Adipose tissue (tissue), 3 donors: Measurements from ENCODE around the gene CHST11. TPM values are rescaled to one million over a fixed set of nuclear protein-coding genes. Genes with fewer than 3 reads are reported as not detected.

Experiments used
- H3K27ac ChIP-seq: one replicate; pipeline ENCODE4 v1.5.1; 2013; ENCODE audit warnings: low read depth, low read length
- WGBS, 3 donors: extraction: QIAGEN DNeasy Blood & Tissue Kit; methylation state at CpG; one replicate each; pipeline ENCODE4 v1.1.7; 2013; 5-methylcytosine and 5-hydroxymethylcytosine counted together
- polyA plus RNA-seq, 3 donors: library from polyadenylated mRNA; stranded (reverse); fragments of 200-250 nt; gene quantifications; one replicate each; pipeline ENCODE4 v1.2.3, GENCODE V29; 2013
- donor health status: healthy with polysubstance abuse.
- donor health status: Bipolar disorder and iron deficiency.
- donor health status: healthy.

CHST11 gene
- polyA plus RNA-seq, 3 donors = 2.0 to 6.6 (median 3.6) TPM

- H3K27ac ChIP-seq = no peak overlapping the region
- 80 to 88% (median 87%) methylated on average over 4 of the region's 4 CpGs for WGBS, 3 donors
Measured at GRCh38 chr12:104472748-104473147, 16.0 kb downstream of the CHST11 start.

DNA sequence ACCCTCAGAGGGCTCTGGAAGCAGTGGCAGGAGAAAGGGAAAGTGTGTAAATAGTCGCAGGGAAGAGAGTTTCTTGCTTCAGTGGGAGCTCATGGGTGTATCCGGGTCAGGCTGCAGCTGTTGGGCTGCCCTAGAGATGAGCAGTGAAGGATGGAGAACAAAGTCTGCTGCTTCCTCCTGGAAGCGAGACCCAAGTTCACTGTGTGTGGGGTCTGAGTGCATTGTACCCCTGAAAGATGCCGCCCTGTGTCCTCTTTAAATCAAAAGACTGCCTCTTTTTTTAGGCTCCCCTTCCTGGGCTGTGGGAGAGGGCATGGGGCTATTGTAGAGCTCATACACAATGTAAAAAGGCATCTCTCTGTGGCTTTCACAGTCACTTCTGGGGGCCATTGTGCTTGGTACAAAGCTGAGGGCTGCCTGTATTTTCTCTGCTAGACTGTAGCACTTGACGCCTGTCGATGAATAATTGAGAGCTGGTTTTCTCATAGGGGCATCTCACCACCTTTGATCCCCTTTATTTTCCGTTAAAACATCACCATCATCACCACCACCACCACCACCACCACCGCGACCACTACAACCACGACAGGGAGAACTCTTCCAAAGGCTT lies 16.7 kb downstream of the CHST11 start:
- H3K27ac ChIP-seq = no peak overlapping the region
- WGBS, 3 donors = 54 to 75% (median 56%) methylated on average over 10 of the region's 10 CpGs

GRCh38 chr12:104475271-104475670 lies 18.5 kb downstream of the CHST11 start:
- no peak overlapping the region for H3K27ac ChIP-seq
- WGBS, 3 donors = 44 to 63% (median 54%) methylated on average over 1 of the region's 1 CpG

- WGBS, 3 donors = 54 to 86% (median 54%) methylated on average over 6 of the region's 6 CpGs
Measured at GRCh38 chr12:104477510-104478390, 21.0 kb downstream of the CHST11 start.

GRCh38 chr12:104478396-104479122 lies 21.8 kb downstream of the CHST11 start:
- WGBS, 3 donors = 44 to 82% (median 55%) methylated on average over 8 of the region's 8 CpGs
- H3K27ac ChIP-seq = no peak overlapping the region

More at GRCh38 chr12:104477510-104478390, 21.0 kb downstream of the CHST11 start:
- no peak overlapping the region for H3K27ac ChIP-seq

GRCh38 chr12:104479123-104479662 lies 22.4 kb downstream of the CHST11 start:
- 77 to 92% (median 89%) methylated on average over 3 of the region's 3 CpGs for WGBS, 3 donors
- H3K27ac ChIP-seq = no peak overlapping the region

GRCh38 chr12:104480012-104480411 lies 23.3 kb downstream of the CHST11 start:
- H3K27ac ChIP-seq = no peak overlapping the region
- WGBS, 3 donors = 87 to 94% (median 93%) methylated on average over 3 of the region's 3 CpGs

DNA sequence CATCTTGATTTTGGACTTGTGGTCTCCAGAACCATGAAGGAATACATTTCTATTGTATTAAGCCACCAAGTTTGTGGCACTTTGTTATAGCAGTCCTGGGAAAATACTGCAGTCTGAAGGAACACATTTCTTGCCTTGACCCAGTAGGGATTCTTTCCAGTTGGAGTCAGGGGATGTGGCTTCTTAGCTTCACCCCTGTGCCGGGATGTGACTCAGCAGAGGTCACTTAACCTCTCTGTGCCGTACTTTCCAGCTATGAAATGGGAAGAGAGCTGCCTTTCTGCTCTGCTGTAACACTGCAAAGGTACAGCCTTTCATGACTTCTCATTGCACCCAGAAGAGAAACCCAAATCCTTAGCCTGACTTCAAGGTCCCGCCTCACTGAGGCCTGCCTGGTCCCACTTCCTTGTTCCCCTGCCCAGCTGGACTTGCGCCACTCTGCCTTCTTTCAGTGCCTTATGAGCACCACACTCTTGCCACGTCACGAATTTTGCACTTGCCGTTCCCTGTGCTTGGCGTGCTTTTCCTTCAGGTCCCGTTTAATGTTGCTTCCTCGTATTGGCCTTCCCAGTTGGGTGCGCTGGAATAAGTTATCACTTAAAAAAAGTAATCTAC lies 24.2 kb downstream of the CHST11 start:
- H3K27ac ChIP-seq = no peak overlapping the region
- WGBS, 3 donors = 60 to 95% (median 71%) methylated on average over 11 of the region's 11 CpGs

GRCh38 chr12:104482113-104482512 lies 25.4 kb downstream of the CHST11 start:
- no peak overlapping the region for H3K27ac ChIP-seq
- WGBS, 3 donors = 53 to 85% (median 84%) methylated on average over 4 of the region's 4 CpGs

DNA sequence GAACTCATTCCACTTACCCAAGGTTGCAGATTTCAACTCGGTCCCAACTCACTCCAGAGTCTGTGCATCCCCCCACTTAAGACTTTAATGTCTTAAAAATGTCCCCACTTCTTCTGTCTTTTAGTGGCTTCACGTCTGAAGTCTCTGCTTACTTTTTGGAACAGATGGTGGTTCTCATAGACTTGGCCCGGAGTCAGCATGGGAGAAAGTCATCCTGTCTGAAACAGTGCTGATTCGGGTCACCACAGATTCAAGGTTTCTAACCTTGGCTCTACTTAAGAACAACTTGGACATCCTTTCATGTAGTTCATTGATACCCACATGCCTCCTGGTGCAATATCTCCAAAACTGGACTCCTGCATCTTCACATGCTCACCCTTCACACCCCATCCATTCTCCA lies 26.0 kb downstream of the CHST11 start:
- WGBS, 3 donors = 31 to 76% (median 69%) methylated on average over 4 of the region's 4 CpGs

DNA sequence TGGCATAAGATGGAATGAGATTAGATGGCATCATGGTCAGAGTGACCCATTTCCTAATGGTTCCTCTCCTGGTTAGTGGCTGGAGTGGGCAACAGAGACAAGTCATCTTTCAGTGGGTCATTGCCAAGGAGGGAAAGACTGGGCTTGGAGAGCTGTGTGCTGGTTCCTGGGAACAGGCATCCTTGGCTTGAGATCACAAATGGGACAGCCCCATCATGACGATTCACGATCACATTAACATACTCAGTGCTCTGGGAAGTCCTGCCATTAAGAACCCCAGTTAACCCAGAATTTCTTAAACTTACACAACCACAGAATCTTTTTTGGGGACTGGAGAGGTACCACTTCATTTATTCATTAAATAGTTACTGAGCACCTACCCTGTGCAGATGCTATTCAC lies 27.3 kb downstream of the CHST11 start:
- 90 to 98% (median 92%) methylated on average over 2 of the region's 2 CpGs for WGBS, 3 donors

More for the DNA sequence above, 26.0 kb downstream of the CHST11 start:
- H3K27ac ChIP-seq = no peak overlapping the region

GRCh38 chr12:104485651-104486362 lies 29.1 kb downstream of the CHST11 start:
- WGBS, 3 donors = 61 to 81% (median 65%) methylated on average over 13 of the region's 13 CpGs

More for the DNA sequence above, 27.3 kb downstream of the CHST11 start:
- no peak overlapping the region for H3K27ac ChIP-seq

DNA sequence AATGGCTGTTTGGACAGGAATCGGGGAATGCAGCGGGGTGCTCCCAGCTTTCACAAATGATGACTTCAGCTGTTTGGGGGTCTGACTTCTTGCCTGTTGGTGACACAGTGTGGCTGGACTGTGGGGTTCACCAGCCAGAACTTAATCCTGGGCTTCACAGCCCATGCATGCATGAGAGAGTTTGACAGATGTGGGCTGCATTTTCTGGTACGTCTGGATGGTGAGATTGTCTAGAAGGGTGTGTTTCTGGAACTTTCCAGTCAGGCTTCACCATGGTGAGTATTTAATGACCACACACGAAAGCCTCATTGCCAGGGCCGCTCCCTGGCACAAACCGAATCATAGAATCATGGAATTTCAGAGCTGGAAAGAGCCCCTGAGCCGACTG lies 29.6 kb downstream of the CHST11 start:
- WGBS, 3 donors = 79 to 94% (median 84%) methylated on average over 7 of the region's 7 CpGs
- H3K27ac ChIP-seq = no peak overlapping the region

More at GRCh38 chr12:104485651-104486362, 29.1 kb downstream of the CHST11 start:
- H3K27ac ChIP-seq = no peak overlapping the region

- 57 to 77% (median 76%) methylated on average over 9 of the region's 9 CpGs for WGBS, 3 donors
- no peak overlapping the region for H3K27ac ChIP-seq
Measured at GRCh38 chr12:104486943-104487819, 30.4 kb downstream of the CHST11 start.

DNA sequence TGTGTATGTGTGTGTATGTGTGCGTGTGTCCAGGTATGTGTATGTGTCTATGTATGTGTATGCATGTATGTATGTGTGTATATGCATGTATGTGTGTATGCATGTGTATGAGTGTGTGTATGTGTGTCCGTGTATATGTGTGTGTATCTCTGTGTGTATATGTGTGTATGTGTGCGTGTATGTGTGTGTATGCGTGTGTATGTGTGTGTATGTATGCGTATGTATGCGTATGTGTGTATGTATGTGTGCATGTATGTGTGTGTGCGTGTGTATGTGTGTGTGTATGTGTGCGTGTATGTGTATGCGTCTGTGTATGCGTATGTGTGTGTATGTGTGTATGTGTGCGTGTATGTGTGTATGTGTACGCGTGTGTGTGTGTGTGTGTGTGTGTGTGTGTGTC lies 31.6 kb downstream of the CHST11 start:
- 90 to 94% (median 92%) methylated on average over 13 of the region's 13 CpGs for WGBS, 3 donors

GRCh38 chr12:104490186-104490585 lies 33.4 kb downstream of the CHST11 start:
- no peak overlapping the region for H3K27ac ChIP-seq
- WGBS, 3 donors = 40 to 68% (median 67%) methylated on average over 4 of the region's 4 CpGs

More for the DNA sequence above, 31.6 kb downstream of the CHST11 start:
- no peak overlapping the region for H3K27ac ChIP-seq

- 61 to 81% (median 74%) methylated on average over 3 of the region's 3 CpGs for WGBS, 3 donors
- H3K27ac ChIP-seq = no peak overlapping the region
Measured at GRCh38 chr12:104490850-104491249, 34.1 kb downstream of the CHST11 start.
